ENCODE results near the gene CAMKMT. TPM values are rescaled to one million over a fixed set of nuclear protein-coding genes. Genes with fewer than 3 reads are reported as not detected.

CAMKMT gene
- polyA plus RNA-seq, 3 donors, result 4.7 to 7.8 (median 7.0) TPM

DNA sequence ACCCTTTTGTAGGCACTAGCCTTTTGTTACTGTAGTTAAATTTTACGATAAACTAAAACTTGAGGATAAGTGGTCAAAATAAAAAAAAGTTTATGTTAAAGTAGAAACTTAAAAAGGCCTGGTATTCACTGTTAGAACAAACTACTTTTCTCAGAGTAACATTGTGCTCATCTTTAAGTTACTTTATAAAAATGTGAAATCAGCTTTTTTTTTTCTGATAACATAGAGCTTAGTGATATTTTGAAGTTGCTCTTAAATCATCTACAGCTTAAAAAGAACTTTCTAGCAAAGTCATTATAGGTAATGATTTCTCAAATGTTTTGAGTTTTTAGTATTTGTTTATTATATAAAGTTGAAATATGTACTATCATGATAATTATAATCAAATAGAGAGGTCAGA is 125.3 kb downstream of the CAMKMT start:
- no peak overlapping the region for H2AFZ ChIP-seq (ENCODE audit: insufficient read depth, low read depth, low read length, poor library complexity, severe bottlenecking)
- no peak for DNase-seq
- Mint-ChIP-seq H3K27ac (no peak overlapping the region), H3K4me3 (no peak overlapping the region), H3K4me1 (no peaks in the 10 kb centered on the region), H3K27me3 (ENCODE audit: low read depth in 3 of 3) (no peaks in the 10 kb centered on the region), H3K9me3 (peaks cover 0 to 5% (median 0%) of the 10 kb centered on the region in 7 donors), H3K36me3 (peaks cover 0 to 2% of the 10 kb centered on the region in 2 donors)
- TF ChIP-seq CTCF (IDR thresholded peaks at IDR 0.05), result no peak
- no peaks in the 10 kb centered on the region for H4K20me1 ChIP-seq (ENCODE audit: insufficient read depth, low read length)
- H3K9me3 ChIP-seq (replicated peaks in 1 of 2; ENCODE audit: control insufficient read depth in 1 of 2, insufficient read depth in 1 of 2, low read length in 2 of 2), result no peaks in the 10 kb centered on the region
- no peak overlapping the region for H3K4me2 ChIP-seq (replicated peaks; ENCODE audit: extremely low read depth, low read length, poor library complexity, severe bottlenecking)
- no peak overlapping the region for H3K9ac ChIP-seq (ENCODE audit: insufficient read depth, low read length, poor library complexity, severe bottlenecking)
- H3K79me2 ChIP-seq (ENCODE audit: insufficient read depth, low read length), result no peaks in the 10 kb centered on the region
- WGBS (ENCODE audit: insufficient coverage), result no CpG with 5 or more reads among the region's 1 CpG
- no peaks in the 10 kb centered on the region for H3K4me1 ChIP-seq (ENCODE audit: control insufficient read depth in 1 of 2, insufficient read depth in 2 of 2, low read length in 2 of 2)
- no peak overlapping the region for H3K4me3 ChIP-seq (replicated peaks in 1 of 3; ENCODE audit: low read depth in 2 of 3, low read length in 3 of 3)
- H3K36me3 ChIP-seq (replicated peaks in 1 of 2; ENCODE audit: control insufficient read depth in 1 of 2, insufficient read depth in 2 of 2, low read length in 2 of 2), result no peaks in the 10 kb centered on the region
- H3K27me3 ChIP-seq (ENCODE audit: control insufficient read depth in 2 of 2, insufficient read depth in 2 of 2, low read length in 2 of 2), result no peaks in the 10 kb centered on the region
- intact Hi-C loops (cut with micrococcal nuclease), result no loop called here
- H3K27ac ChIP-seq (ENCODE audit: low read depth in 1 of 2, low read length in 2 of 2), result no peak overlapping the region

DNA sequence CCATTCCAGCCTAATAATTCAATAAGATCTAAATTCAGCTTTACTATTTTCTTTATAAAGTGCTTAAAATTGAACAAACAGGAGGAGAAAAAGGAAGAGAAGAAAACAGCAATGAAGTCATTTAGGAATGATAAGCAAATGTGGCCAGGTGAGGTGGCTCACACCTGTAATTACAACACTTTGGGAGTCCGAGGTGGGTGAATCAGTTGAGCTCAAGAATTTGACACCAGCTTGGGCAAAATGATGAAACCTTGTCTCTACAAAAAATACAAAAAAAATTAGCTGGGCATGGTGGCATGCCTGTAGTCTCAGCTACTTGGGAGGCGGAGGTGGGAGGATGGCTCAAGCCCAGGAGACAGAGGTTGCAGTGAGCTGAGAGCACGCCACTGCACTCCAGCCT is 129.0 kb downstream of the CAMKMT start:
- no peak overlapping the region for H3K27ac ChIP-seq (ENCODE audit: low read depth in 1 of 2, low read length in 2 of 2)

More for the DNA sequence above, 129.0 kb downstream of the CAMKMT start:
- Mint-ChIP-seq H3K9me3 (peaks cover 0 to 5% (median 0%) of the 10 kb centered on the region in 7 donors), H3K4me1 (no peaks in the 10 kb centered on the region), H3K27me3 (ENCODE audit: low read depth in 3 of 3) (no peaks in the 10 kb centered on the region), H3K27ac (no peak overlapping the region), H3K36me3 (peaks cover 0 to 2% of the 10 kb centered on the region in 2 donors), H3K4me3 (no peak overlapping the region)
- no peak for DNase-seq
- Histone ChIP-seq H3K27me3 (ENCODE audit: control insufficient read depth in 2 of 2, insufficient read depth in 2 of 2, low read length in 2 of 2) (no peaks in the 10 kb centered on the region), H3K4me3 (replicated peaks in 1 of 3; ENCODE audit: low read depth in 2 of 3, low read length in 3 of 3) (no peak overlapping the region), H2AFZ (ENCODE audit: insufficient read depth, low read depth, low read length, poor library complexity, severe bottlenecking) (no peak overlapping the region), H3K9ac (ENCODE audit: insufficient read depth, low read length, poor library complexity, severe bottlenecking) (no peak overlapping the region), H3K9me3 (replicated peaks in 1 of 2; ENCODE audit: control insufficient read depth in 1 of 2, insufficient read depth in 1 of 2, low read length in 2 of 2) (no peaks in the 10 kb centered on the region), H3K4me1 (ENCODE audit: control insufficient read depth in 1 of 2, insufficient read depth in 2 of 2, low read length in 2 of 2) (no peaks in the 10 kb centered on the region), H3K79me2 (ENCODE audit: insufficient read depth, low read length) (no peaks in the 10 kb centered on the region), H3K36me3 (replicated peaks in 1 of 2; ENCODE audit: control insufficient read depth in 1 of 2, insufficient read depth in 2 of 2, low read length in 2 of 2) (no peaks in the 10 kb centered on the region), H3K4me2 (replicated peaks; ENCODE audit: extremely low read depth, low read length, poor library complexity, severe bottlenecking) (no peak overlapping the region), H4K20me1 (ENCODE audit: insufficient read depth, low read length) (no peaks in the 10 kb centered on the region)
- TF ChIP-seq CTCF (IDR thresholded peaks at IDR 0.05), result no peak
- intact Hi-C loops (cut with micrococcal nuclease), result no loop called here
- WGBS (ENCODE audit: insufficient coverage), result 86% methylated on average over 1 of the region's 3 CpGs
